Fibroblast of skin of scalp (primary cell): ENCODE results near the gene RPLP2.

ENCODE experiments used
- DNase-seq: peaks from one replicate; pipeline ENCODE4 v3.0.0-alpha.2; 2013

RPLP2 gene

DNA sequence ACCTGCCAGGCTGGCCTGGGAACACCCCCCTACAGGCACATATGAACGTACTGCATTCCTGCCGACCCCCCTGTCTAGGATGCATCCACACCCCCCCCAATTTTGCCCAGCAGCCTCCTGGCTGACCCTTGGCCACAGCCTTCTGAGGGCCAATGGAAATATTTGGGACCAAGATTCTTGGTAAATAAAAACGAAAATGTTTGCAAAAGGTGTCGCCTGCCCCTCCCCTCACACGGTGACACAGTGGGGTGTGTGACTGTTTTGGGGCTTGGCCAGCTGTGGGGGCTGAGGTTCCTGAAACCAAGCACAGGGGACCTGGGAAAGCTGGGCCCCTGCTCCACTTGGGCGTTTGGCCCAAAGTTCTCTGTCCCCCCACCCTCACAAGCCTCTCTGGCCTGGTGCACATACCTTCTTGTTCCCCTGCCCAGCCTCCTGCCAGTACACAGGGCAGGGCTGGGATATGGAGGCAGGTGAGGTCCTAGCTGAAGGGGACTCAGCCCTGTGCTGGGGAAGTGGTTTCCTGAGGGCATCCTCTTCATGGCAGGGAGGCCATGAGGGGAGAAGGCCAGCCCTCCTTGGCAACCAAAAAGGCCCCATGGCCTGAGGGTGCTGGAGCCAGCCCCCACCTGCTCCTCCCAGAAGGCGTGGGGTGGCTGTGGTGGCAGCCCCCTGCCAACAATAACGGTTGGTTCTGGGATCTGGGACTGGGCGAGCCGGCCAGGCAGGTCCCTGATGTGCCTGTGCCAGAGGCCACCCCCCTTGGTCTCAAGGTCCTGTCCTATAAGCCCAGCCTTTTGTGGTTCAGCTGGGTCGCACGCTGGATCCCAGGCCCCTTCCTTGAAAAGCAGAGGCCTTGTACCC, 15.8 kb downstream of the RPLP2 start:
- DNase-seq = no peak

GRCh38 chr11:826227-826621, 16.5 kb downstream of the RPLP2 start:
- DNase-seq = no peak

GRCh38 chr11:826836-827145, 17.0 kb downstream of the RPLP2 start:
- DNase-seq = no peak

DNA sequence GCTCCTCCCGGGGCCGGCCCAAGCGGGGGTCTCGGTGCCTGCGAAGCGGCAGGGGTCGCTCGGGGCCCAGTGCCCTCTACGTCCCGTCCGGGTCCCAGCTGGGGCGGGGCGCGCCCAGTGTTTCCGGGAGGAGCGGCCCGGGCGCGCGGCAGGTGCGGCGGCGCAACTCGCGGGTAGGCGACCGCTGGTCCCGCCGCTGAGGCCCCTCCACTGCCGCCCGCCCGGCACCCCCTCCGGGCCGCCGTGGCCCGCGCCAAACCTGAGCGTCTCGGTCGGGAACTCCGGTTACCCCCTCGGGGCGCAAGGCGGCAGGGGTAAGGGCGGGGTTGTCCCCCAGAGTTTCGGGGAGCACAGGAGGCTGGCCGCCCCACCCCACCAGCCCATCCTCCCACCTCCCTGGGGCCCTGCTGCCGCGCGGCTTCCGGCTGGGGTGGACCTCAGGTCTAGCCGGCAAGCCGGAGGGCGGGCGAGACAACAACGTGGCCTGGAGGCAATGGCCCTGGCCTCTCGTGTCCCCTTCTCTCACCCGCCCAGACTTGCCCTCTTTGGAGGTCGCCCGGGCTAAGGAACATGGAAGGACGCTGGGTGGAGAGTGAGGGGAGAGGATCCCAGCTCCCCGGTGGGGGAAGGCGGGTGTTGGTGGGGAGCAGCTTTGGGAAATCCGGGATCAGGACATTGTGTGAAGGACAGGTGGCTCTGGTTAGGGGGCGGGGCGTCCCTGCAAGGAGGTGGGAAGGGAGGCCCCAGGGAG, 17.6 kb downstream of the RPLP2 start:
- DNase-seq = no peak

DNA sequence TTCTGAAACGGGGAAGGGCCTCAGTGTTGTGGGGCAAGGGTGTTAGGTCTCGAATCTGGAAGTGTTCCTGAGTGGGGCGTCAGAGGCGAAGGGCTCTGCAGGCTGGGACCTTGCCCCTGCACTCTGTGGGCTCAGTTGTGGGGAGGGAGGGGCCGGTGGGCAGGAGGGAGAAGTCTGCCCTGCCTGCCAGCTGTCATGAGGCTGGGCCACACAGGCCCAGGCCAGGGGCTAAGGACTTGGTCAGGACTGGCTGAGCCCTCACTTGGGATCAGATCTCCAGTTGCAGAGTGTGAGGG, 18.1 kb downstream of the RPLP2 start, which contains the start of gene CRACR2B:
Gene CRACR2B, plus strand, starts transcription at position 23 of the 296 bp plus-strand sequence. CDS start 689 bp downstream, outside the sequence.
- DNase-seq = no peak

DNA sequence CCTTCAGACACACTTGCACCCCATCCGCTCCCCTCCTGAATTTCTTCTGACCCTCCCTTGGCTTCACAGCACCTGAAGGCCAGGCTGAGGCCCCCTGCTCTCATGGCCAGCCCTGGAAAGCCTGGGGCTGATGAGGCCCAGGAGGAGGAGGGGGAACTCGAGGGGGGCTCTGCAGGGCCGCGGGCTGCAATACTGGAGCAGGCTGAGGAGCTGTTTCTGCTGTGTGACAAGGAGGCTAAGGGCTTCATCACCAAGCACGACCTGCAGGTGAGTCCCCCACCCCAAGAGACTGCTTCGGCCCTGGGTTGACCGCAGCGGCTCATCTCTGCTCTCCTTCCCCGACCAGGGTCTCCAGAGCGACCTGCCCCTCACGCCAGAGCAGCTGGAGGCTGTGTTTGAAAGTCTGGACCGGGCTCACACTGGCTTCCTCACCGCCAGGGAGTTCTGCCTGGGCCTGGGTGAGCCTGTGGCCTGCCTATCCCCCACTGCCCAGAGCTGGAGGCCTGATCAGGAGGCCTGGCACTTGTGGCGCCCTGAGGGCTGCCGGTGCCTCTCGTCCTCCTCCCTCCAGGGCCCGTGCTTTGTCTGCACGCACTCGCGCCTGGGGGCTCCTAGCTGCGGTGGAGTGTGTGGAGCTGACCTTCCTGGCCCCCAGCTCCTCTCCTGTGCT, 18.9 kb downstream of the RPLP2 start:
- no peak for DNase-seq

DNA sequence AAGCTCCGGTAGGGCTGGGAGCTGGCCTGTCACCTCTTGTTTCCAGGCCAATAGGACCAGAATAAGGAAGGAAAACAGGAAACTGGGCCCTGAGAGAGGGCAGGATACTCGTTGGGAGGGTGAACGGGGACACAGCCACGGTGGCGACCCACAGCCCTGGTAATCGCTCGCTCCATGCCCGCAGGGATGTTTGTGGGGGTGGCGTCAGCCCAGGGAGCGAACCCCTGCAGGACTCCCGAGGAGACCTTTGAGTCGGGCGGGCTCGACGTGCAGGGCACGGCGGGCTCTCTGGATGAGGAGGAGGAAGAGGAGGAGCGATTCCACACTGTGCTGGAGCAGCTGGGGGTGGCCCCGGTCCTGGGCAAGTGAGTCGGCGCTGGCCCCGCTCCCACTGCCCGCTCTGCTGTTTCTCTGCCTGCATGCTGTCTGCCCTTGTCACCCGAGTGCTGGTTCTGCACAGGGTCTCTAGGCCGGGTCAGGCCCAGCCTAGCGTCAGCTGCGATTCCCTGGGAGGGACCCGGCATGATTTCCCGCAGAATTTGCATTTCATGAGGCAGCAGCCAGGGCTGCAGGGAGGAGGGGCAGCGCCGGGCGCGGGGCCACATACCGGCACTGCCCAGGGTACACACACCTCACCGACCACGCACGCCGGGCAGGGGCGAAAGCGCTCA, 19.5 kb downstream of the RPLP2 start:
- DNase-seq = peak; percentile 29

DNA sequence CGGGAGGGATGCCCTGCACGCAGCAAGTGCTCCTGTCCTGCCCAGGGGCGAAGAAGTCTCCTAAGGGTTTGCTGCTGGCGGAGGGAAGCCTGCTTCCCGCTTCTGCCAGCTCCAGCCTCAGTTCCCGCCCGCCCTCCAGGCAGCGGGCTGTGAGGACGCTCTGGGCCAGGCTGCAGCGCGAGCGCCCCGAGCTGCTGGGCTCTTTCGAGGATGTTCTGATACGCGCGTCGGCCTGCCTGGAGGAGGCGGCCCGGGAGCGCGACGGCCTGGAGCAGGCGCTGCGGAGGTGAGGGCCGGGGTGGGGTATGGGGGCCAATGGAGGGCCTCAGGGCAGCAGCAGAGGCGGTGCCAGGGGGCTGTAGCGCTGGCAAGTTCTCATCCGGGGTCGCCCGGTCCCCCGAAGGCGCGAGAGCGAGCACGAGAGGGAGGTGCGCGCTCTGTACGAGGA, 20.1 kb downstream of the RPLP2 start:
- DNase-seq = no peak

DNA sequence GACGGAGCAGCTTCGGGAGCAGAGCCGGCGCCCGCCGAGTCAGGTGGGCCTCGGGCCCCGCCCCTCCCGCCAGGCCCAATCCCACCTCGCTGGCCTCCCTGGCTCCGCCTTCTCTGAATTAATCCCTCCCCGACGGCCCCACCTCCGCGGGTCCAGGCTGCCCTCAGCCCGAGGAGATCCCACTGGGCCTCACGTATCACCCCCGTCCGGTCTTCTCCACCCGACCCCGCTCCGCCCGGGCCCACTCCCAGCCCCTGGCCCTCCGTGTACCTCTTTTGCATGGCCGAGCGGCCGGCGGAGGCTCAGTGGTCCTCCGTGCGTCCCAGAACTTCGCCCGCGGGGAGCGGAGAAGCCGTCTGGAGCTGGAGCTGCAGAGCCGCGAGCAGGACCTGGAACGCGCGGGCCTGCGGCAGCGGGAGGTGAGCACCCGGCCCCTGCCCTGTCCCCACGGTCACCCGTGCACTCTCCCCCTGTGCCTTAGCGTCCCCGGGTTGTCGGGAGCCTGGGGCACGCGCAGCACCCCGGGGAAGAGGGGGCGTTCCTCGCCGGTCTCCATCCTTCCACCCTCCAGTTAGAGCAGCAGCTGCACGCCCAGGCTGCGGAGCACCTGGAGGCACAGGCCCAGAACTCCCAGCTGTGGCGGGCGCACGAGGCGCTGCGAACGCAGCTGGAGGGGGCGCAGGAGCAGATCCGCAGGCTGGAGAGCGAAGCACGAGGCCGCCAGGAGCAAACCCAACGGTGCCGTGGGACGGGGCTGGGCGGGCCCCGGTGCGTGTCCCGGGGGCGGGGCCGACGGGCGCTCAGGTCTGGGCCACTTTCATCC, 20.7 kb downstream of the RPLP2 start:
- peak; percentile 53 for DNase-seq

DNA sequence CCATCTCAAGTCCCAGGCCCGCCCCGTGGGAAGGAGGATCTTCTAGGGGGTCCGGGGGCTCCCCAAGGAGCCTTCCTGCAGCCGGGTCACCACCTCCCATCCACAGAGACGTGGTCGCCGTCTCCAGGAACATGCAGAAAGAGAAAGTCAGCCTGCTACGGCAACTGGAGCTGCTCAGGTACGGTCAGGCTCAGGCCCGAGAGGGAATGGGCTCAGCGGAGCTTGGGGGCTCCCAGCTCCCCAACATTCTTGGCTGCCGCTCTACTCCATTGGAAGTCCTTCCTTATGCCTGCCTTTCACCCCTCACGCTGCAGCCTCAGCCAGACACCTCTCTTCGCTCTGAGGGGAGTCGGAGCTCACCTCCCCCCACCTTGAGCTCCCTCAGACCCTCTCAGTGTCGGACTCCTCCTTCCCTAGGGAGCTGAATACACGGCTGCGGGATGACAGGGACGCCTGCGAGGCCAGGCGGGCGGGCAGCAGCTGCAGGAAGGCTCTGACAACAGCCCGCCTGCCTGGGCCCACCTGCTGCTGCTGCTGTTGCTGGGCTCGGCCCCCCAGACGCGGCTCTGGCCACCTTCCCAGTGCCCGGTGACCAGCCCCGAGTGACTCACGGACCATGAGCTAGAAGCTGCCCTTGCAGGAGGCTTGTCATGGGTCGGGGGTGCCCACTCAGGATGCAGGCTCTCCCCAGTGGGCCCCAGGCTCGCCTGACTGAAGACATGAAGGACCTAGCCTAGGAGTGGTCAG, 21.5 kb downstream of the RPLP2 start:
- peak; percentile 53 for DNase-seq

- DNase-seq = no peak
These were observed 22.3 kb downstream of the RPLP2 start for GRCh38 chr11:831961-832528.

DNA sequence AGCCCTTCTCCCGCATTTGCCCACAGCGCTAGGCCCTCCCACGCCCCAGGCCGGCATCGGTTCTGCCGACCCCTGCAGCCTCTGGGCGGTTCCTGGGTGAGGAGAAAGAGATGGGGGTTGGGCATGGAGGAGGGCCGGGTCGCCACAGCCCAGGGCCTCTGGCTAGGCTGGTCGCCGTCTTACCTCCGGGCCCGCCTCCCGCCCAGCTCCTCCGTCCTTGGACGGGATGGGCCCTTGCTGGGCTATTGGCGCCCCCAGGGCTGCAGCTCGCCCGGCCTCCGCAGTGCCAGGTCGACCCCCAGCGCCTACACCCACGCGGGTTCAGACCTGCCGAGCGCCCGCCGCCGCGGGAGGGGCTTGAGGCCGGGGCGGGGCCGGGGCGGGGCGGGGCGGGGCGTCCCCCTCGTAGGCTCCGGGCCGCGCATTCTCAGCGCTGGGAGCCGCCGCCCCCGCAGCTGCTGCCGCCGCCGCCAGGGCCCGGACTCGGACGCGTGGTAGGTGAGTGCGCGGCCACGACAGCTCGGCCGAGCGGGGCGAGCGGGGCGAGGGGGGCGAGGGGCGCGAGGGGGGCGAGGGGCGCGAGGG, 22.9 kb downstream of the RPLP2 start, which contains the start of gene CD151:
Gene CD151, plus strand, starts transcription at position 424 of the 585 bp plus-strand sequence. CDS start 3,118 bp downstream, outside the sequence.
- peak; percentile 61 for DNase-seq

DNA sequence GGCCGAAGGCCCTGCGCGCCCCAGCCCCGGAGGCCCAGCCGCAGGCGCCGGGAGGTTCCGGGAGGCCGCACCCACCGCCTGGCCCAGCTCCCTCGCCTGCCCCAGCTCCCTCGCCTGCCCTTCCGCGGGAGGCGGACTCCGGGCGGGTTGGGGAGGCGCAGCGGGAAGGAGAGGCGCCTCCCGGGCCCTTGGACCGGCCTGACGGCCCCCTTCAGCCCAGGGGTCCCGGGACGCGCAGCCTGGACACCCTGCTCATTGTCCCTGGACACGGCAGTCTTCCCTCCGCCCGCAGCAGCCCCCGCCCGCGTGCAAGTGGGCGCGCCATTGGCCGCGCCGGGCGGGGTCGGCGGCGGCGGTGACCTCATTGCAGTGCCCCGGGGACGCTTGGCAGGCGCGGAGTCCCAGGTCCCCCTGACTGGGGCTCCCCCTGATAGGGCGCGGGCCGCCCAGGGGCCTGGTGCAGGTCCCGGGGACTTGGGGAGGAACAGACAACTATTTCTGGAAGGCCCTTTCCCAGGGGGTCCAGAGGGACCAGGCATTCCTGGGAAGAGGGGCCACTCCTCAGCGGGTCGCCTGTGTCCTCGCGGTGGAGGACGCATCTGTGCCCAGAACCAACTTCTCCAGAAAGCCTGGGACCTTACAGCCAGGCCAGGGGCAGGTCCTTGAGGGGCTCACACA, 23.5 kb downstream of the RPLP2 start:
- DNase-seq = peak; percentile 46

GRCh38 chr11:833849-834311, 24.1 kb downstream of the RPLP2 start:
- no peak for DNase-seq

- peak; percentile 78 for DNase-seq
These were observed 24.9 kb downstream of the RPLP2 start for GRCh38 chr11:834371-835316.

- DNase-seq = no peak
These were observed 26.5 kb downstream of the RPLP2 start for GRCh38 chr11:836274-836673.

GRCh38 chr11:836700-837099, 26.9 kb downstream of the RPLP2 start:
- no peak for DNase-seq
